Fibroblast of skin of right quadriceps (primary cell): ENCODE measurements around the gene AURKAIP1.
"Not testable (repeated sequence)": the region's sequence is repeated elsewhere in the genome, so short reads cannot be mapped to it uniquely, and the experiment has no call there.

ENCODE experiments used
- DNase-seq: peaks from one replicate; pipeline ENCODE4 v3.0.0-alpha.2; 2013

The AURKAIP1 gene

GRCh38 chr1:1385339-1385738 lies 10.3 kb upstream of the AURKAIP1 start:
- DNase-seq, result not testable (repeated sequence)

DNA sequence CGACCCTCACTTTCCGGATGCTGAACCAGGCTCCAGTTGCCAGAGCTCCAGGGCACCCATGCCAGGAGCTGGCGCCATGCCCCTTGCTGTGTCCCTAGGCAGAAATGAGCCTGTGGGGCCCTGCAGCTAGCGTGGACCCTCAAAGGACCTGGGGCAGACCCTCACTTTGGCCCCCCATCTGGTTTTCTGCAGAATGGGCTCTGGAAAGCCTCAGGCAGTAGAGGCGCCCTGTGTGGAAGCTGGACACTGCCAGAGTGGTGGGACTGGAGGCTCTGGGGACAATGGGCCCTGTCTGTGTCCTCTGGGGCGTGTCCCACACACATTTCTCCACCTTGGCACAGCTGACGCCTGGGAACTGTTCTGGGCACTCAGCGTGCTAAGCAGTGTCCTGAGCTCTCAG lies 6.3 kb upstream of the AURKAIP1 start:
- DNase-seq, result no peak

- DNase-seq, result no peak
Measured at GRCh38 chr1:1380860-1381259, 5.9 kb upstream of the AURKAIP1 start.

- no peak for DNase-seq
Measured at GRCh38 chr1:1377540-1378205, 2.7 kb upstream of the AURKAIP1 start.

GRCh38 chr1:1376551-1377226 lies 1.7 kb upstream of the AURKAIP1 start:
- no peak for DNase-seq

GRCh38 chr1:1374589-1374928 lies 448 bp downstream of the AURKAIP1 start:
- DNase-seq, result no peak

GRCh38 chr1:1373815-1374588 lies 1.0 kb downstream of the AURKAIP1 start:
- no peak for DNase-seq

- DNase-seq, result no peak
Measured at GRCh38 chr1:1373051-1373814, 1.8 kb downstream of the AURKAIP1 start.

DNA sequence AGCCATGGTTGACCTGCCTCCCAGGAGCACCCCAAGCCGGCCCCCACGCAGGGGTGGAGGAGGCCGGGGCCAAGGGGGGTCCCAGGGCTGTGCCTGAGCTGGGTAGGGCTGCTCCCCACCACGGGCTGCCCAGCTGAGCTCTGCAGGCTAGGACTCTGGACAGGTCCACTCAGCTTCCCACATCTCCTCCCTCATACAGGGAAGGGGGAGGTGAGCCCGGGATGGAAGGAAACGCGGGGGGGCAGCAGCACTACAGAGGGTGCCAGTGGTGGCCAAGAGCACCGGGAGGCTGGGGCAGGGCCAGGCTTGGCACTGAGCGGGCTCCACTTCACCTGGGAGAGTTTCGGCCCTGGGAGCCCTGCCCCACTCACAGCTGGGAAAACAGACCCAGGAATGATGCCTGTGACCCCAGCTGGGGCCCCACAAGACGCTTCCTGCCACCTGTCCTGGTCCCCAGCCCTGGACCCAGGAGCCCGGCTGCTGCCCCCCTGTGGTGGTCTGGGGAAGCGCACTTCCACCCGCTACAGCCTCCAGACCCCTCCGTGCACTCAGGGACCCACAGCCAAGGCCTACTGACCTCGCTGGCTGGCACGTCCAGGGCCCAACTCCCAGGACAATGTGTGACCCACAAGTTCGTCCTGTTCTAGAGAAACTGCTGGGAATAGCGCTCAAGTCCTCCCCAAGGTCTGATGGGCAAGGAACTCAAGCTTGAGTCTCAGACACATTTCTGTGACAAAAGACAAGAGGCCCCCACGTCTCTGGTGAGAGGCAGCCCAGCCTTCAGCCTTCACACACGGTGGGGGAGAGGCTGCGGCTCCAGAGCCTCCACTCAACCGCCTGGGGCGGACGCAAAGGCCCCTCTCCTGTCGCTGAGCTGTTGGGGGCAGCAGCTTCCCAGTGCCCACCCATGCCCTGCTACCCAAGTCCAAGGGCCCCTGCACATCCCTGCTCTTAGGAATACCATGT lies 3.0 kb downstream of the AURKAIP1 start:
- DNase-seq, result peak; percentile 43

DNA sequence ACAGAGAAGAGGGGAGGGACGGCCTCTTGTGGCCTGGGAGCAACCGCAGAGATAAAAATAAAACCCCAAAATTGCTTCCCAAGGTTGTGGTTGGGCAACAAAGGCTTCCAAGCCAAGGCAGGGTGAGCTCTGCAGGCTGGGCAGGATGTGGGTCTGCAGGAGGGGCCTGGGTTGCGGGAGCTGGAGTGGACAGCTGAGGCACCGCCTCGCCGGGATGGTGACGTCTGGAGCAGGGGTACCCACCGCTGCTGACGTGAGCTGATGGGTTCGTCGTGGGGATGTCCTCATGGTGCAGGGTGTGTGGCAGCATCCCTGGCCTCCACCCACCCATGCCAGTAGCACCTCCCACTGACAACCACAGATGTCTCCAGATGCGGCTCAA lies 3.7 kb downstream of the AURKAIP1 start:
- DNase-seq, result no peak

GRCh38 chr1:1370771-1371300 lies 4.2 kb downstream of the AURKAIP1 start:
- no peak for DNase-seq

GRCh38 chr1:1370094-1370493 lies 4.9 kb downstream of the AURKAIP1 start:
- not testable (repeated sequence) for DNase-seq

- no peak for DNase-seq
Measured at GRCh38 chr1:1367315-1367714, 7.7 kb downstream of the AURKAIP1 start.

DNA sequence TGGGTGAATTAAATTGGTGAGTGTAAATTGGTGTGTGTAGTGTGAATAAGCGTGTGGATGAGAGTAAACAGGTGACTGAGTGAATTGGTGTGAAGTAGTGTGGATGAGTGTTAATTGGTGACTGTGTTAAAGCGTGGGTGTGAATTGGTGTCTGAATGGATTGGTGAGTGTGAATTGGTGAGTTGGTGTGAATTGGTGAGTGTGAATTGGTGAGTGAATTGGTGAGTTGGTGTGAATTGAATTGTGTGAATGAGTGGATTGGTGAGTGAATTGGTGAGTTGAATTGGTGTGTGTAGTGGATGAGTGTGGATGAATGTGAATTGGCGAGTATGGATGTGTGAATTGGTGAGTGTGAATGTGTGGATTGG lies 8.3 kb downstream of the AURKAIP1 start:
- DNase-seq, result no peak

- no peak for DNase-seq
Measured at GRCh38 chr1:1365875-1366698, 8.9 kb downstream of the AURKAIP1 start.

DNA sequence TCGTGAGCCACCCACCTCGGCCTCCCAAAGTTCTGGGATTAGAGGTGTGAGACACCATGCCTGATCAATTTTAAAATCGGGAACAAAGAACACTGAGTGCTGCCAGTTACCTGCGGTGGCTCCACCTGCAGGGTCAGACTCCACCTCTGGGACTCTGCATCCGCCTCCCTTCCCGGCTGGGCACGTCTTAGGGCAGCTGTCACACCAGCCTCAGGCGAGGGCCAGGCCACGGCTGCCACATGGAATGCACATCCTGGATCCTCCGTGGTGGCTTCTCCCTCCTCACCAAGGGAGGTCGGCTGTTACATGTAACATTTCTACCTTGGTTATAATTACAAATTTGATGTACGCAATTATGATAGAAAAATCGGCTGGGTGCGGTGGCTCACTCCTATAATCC lies 10.7 kb downstream of the AURKAIP1 start:
- DNase-seq, result no peak

GRCh38 chr1:1361982-1362423 lies 13.0 kb downstream of the AURKAIP1 start:
- peak; percentile 78 for DNase-seq

- DNase-seq, result no peak
Measured at GRCh38 chr1:1361233-1361981, 13.6 kb downstream of the AURKAIP1 start.

GRCh38 chr1:1360506-1361169 lies 14.4 kb downstream of the AURKAIP1 start:
- peak; percentile 91 for DNase-seq
